ENCODE results near the gene MSX2. TPM values are rescaled to one million over a fixed set of nuclear protein-coding genes. Genes with fewer than 3 reads are reported as not detected.

The MSX2 gene
- total RNA-seq, 1 experiment from 2014 or later, result 11.3 TPM

GRCh38 chr5:174723979-174724483, 351 bp upstream of the MSX2 start:
- peak overlapping the region; percentile 95 for H3K4me2 ChIP-seq (ENCODE audit: low read length)
- no TSS peak for BruUV-seq (replicated peaks)
- TF ChIP-seq SP1 (IDR thresholded peaks at IDR 0.05; ENCODE audit: low read depth) (peak; percentile 45; the same call in 1 of the 2 replicates), SIN3A (IDR thresholded peaks at IDR 0.05; ENCODE audit: low read depth) (peak; percentile 53; the same call in 1 of the 2 replicates), POLR2AphosphoS5 (IDR thresholded peaks at IDR 0.05; ENCODE audit: low read depth, low read length) (peak; percentile 77), SRF (IDR thresholded peaks at IDR 0.05; ENCODE audit: low read depth) (no peak), TCF7L2 (IDR thresholded peaks at IDR 0.05; ENCODE audit: borderline replicate concordance, extremely low read depth, insufficient read depth, insufficient read length) (no peak), ZNF274 (IDR thresholded peaks at IDR 0.05; ENCODE audit: low read depth, low read length) (no peak), MAX (IDR thresholded peaks at IDR 0.05) (no peak), FOSL1 (IDR thresholded peaks at IDR 0.05; ENCODE audit: low read depth) (no peak), RAD21 (IDR thresholded peaks at IDR 0.05; ENCODE audit: low read depth) (0 out of 2 replicates have a peak, but pooled peaks have one; percentile 13), ATF3 (IDR thresholded peaks at IDR 0.05) (no peak), REST (IDR thresholded peaks at IDR 0.05; ENCODE audit: low read depth) (no peak), YY1 (IDR thresholded peaks at IDR 0.05; ENCODE audit: extremely low read depth, insufficient replicate concordance, low read depth, low read length) (no peak), POLR2A (IDR thresholded peaks at IDR 0.05; ENCODE audit: borderline replicate concordance, extremely low read depth, insufficient read depth, insufficient read length) (peak; percentile 99), EZH2 (IDR thresholded peaks at IDR 0.05) (no peak)
- H3K4me3 ChIP-seq (replicated peaks in 1 of 2; ENCODE audit: low read depth in 1 of 2, low read length in 2 of 2), result peak overlapping the region; percentile 77 to 83
- intact Hi-C loops (cut with micrococcal nuclease), result loop anchor here (1.0 to 10.0 kb wide), 3 partner anchors 143 to 959 kb away; no protein-coding TSS in a partner anchor
- no peaks in the 10 kb centered on the region for H3K9me3 ChIP-seq (ENCODE audit: control insufficient read depth in 1 of 2, insufficient read depth in 1 of 2, low read depth in 1 of 2, low read length in 2 of 2)
- peak overlapping the region; percentile 63 for H2AFZ ChIP-seq (ENCODE audit: low read depth, low read length, poor library complexity, severe bottlenecking)
- DNase-seq (ENCODE audit: low read depth, low spot score) (peak; percentile 59), ATAC-seq (peak; percentile 28)
- no peaks in the 10 kb centered on the region for H4K20me1 ChIP-seq (ENCODE audit: insufficient read depth)
- RAD21 ChIA-PET (ENCODE audit: low non-redundant PET in 1 of 2, low total read pairs in 2 of 2, uncharacterized antibody in 2 of 2, unreplicated experiment in 2 of 2), result interaction anchor here (0.7 kb wide), 2 partner anchors 218 to 321 kb away, joined by 5 to 6 read pairs; no protein-coding TSS in a partner anchor
- H3K36me3 ChIP-seq (ENCODE audit: control insufficient read depth in 1 of 2, insufficient read depth in 2 of 2, low read length in 2 of 2), result peaks cover under 1 to 4% of the 10 kb centered on the region in 2 experiments; a peak in 1 of 4 replicates
- peaks cover 38% of the 10 kb centered on the region for H3K79me2 ChIP-seq (ENCODE audit: insufficient read depth, low read length)
- H3K9me2 ChIP-seq (ENCODE audit: insufficient read depth), result no peaks in the 10 kb centered on the region
- H3K4me1 ChIP-seq (ENCODE audit: control insufficient read depth in 1 of 2, insufficient read depth in 2 of 2, low read length in 2 of 2), result peaks cover 7 to 35% of the 10 kb centered on the region in 2 experiments; a peak in 3 of 4 replicates
- CTCF ChIA-PET, result interaction anchor here (0.7 to 0.9 kb wide), 2 partner anchors 141 to 305 kb away, joined by 3 to 5 read pairs; no protein-coding TSS in a partner anchor
- no peak overlapping the region for H3K27ac ChIP-seq (ENCODE audit: low read depth, low read length)
- peak overlapping the region; percentile 74; the same call in 1 of the 2 replicates for H3K9ac ChIP-seq (ENCODE audit: low read length)
- peaks cover 19% of the 10 kb centered on the region; the same call in 1 of the 2 replicates for H3K27me3 ChIP-seq (ENCODE audit: insufficient read depth, low read length)
- POLR2A ChIA-PET, result interaction anchor here (0.7 to 0.8 kb wide), 5 partner anchors 18 to 279 kb away, joined by 3 to 4 read pairs (median 3); no protein-coding TSS in a partner anchor
